ENCODE results near the gene PPP4R3A. TPM values are rescaled to one million over a fixed set of nuclear protein-coding genes. Genes with fewer than 3 reads are reported as not detected.
"Not testable (repeated sequence)": the region's sequence is repeated elsewhere in the genome, so short reads cannot be mapped to it uniquely, and the experiment has no call there.

PPP4R3A gene
- total RNA-seq, 1 donor from 2014 or later: 119 TPM

GRCh38 chr14:91501951-91502930 is 7.9 kb downstream of the PPP4R3A start:
- H3K4me3 ChIP-seq (ENCODE audit: low read depth, low read length): no peak overlapping the region
- peaks cover 11% of the 10 kb centered on the region for H3K36me3 ChIP-seq (ENCODE audit: control insufficient read depth, insufficient read depth, low read length)
- DNase-seq (ENCODE audit: low read depth): no peak
- no peak for FAIRE-seq
- H3K27me3 ChIP-seq (ENCODE audit: control insufficient read depth, insufficient read depth, low read length): no peaks in the 10 kb centered on the region
- TF ChIP-seq CTCF (IDR thresholded peaks at IDR 0.05; ENCODE audit: insufficient read depth, low read length, severe bottlenecking): no peak

- no peak for DNase-seq (ENCODE audit: low read depth)
- Histone ChIP-seq H3K4me3 (ENCODE audit: low read depth, low read length) (no peak overlapping the region), H3K27me3 (ENCODE audit: control insufficient read depth, insufficient read depth, low read length) (no peaks in the 10 kb centered on the region), H3K36me3 (ENCODE audit: control insufficient read depth, insufficient read depth, low read length) (peaks cover 8% of the 10 kb centered on the region)
- TF ChIP-seq CTCF (IDR thresholded peaks at IDR 0.05; ENCODE audit: insufficient read depth, low read length, severe bottlenecking): no peak
- FAIRE-seq: no peak
Observed at GRCh38 chr14:91501348-91501747, 8.8 kb downstream of the PPP4R3A start.

- H3K36me3 ChIP-seq (ENCODE audit: control insufficient read depth, insufficient read depth, low read length): peaks cover 2% of the 10 kb centered on the region
- H3K4me3 ChIP-seq (ENCODE audit: low read depth, low read length): no peak overlapping the region
- DNase-seq (ENCODE audit: low read depth) (peak; percentile 23), FAIRE-seq (no peak)
- no peak for TF ChIP-seq CTCF (IDR thresholded peaks at IDR 0.05; ENCODE audit: insufficient read depth, low read length, severe bottlenecking)
- H3K27me3 ChIP-seq (ENCODE audit: control insufficient read depth, insufficient read depth, low read length): no peaks in the 10 kb centered on the region
Observed at GRCh38 chr14:91496790-91497189, 13.3 kb downstream of the PPP4R3A start.

- H3K27me3 ChIP-seq (ENCODE audit: control insufficient read depth, insufficient read depth, low read length); H3K36me3 ChIP-seq (ENCODE audit: control insufficient read depth, insufficient read depth, low read length); FAIRE-seq; DNase-seq (ENCODE audit: low read depth); H3K4me3 ChIP-seq (ENCODE audit: low read depth, low read length): not testable (repeated sequence)
Observed at GRCh38 chr14:91494392-91495065, 15.6 kb downstream of the PPP4R3A start.

GRCh38 chr14:91493169-91493568 is 16.9 kb downstream of the PPP4R3A start:
- no peak for TF ChIP-seq CTCF (IDR thresholded peaks at IDR 0.05; ENCODE audit: insufficient read depth, low read length, severe bottlenecking)
- DNase-seq (ENCODE audit: low read depth): no peak
- no peaks in the 10 kb centered on the region for H3K36me3 ChIP-seq (ENCODE audit: control insufficient read depth, insufficient read depth, low read length)

GRCh38 chr14:91484744-91485143 is 25.4 kb downstream of the PPP4R3A start:
- DNase-seq (ENCODE audit: low read depth) (no peak), FAIRE-seq (no peak)
- Histone ChIP-seq H3K36me3 (ENCODE audit: control insufficient read depth, insufficient read depth, low read length) (peaks cover 15% of the 10 kb centered on the region), H3K27me3 (ENCODE audit: control insufficient read depth, insufficient read depth, low read length) (no peaks in the 10 kb centered on the region), H3K4me3 (ENCODE audit: low read depth, low read length) (no peak overlapping the region)
- no peak for TF ChIP-seq CTCF (IDR thresholded peaks at IDR 0.05; ENCODE audit: insufficient read depth, low read length, severe bottlenecking)

More at GRCh38 chr14:91493169-91493568, 16.9 kb downstream of the PPP4R3A start:
- no peak for FAIRE-seq
- Histone ChIP-seq H3K4me3 (ENCODE audit: low read depth, low read length) (no peak overlapping the region), H3K27me3 (ENCODE audit: control insufficient read depth, insufficient read depth, low read length) (no peaks in the 10 kb centered on the region)

All from bronchial epithelial cell (primary cell).